Measurements from ENCODE around the gene IKBIP.

GRCh38 chr12:98593351-98594049, 51.1 kb downstream of the IKBIP start, which contains the start of gene SLC25A3:
- TF ChIP-seq CTCF (IDR thresholded peaks at IDR 0.05 in 2 of 3, conservative IDR thresholded peaks at IDR 0.05 in 1 of 3; ENCODE audit: borderline replicate concordance in 1 of 3, insufficient read depth in 1 of 3, low read depth in 2 of 3, low read length in 2 of 3) (no peak), JUND (IDR thresholded peaks at IDR 0.05) (no peak), EZH2phosphoT487 (IDR thresholded peaks at IDR 0.05; ENCODE audit: borderline replicate concordance) (no peak), ELF1 (IDR thresholded peaks at IDR 0.05; ENCODE audit: borderline replicate concordance, low read depth) (peak; percentile 58; the same call in 1 of the 2 replicates), POLR2A (IDR thresholded peaks at IDR 0.05; ENCODE audit: borderline replicate concordance, extremely low read depth, insufficient read depth, insufficient read length) (peak; percentile 97), MAX (IDR thresholded peaks at IDR 0.05) (peak; percentile 87), POLR2AphosphoS5 (IDR thresholded peaks at IDR 0.05; ENCODE audit: low read depth, low read length) (peak; percentile 100), CEBPB (IDR thresholded peaks at IDR 0.05; ENCODE audit: low read depth) (no peak), ZFX (IDR thresholded peaks at IDR 0.05) (peak; percentile 95)

Data from HCT116 (cell line).